Limb (tissue), 2 donors: ENCODE data around the gene SEMA6A.
"Not testable (repeated sequence)": the region's sequence is repeated elsewhere in the genome, so short reads cannot be mapped to it uniquely, and the experiment has no call there.

Experiments
- DNase-seq, 2 donors: peaks; one replicate each; pipeline ENCODE4 v3.0.0-alpha.2; 2016; ENCODE audit errors: extremely low spot score in 2 of 2

SEMA6A gene

DNA sequence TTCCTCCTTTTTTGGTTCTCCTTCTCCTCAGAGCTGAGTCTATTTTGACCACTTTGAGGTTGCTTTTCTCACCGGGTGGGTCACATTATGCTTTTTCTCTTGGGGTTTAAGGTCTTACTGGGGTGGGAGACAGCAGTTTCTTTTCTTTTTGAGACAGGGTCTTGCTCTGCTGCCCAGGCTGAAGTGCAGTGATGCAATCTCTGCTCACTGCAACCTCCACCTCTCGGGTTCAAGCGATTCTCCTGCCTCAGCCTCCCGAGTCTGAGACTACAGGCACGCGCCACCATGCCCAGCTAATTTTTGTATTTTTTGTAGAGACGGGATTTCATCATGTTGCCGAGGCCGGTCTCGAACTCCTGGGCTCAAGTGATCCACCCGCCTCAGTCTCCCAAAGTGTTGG, 51.4 kb downstream of the SEMA6A start:
- DNase-seq: not testable (repeated sequence)

DNA sequence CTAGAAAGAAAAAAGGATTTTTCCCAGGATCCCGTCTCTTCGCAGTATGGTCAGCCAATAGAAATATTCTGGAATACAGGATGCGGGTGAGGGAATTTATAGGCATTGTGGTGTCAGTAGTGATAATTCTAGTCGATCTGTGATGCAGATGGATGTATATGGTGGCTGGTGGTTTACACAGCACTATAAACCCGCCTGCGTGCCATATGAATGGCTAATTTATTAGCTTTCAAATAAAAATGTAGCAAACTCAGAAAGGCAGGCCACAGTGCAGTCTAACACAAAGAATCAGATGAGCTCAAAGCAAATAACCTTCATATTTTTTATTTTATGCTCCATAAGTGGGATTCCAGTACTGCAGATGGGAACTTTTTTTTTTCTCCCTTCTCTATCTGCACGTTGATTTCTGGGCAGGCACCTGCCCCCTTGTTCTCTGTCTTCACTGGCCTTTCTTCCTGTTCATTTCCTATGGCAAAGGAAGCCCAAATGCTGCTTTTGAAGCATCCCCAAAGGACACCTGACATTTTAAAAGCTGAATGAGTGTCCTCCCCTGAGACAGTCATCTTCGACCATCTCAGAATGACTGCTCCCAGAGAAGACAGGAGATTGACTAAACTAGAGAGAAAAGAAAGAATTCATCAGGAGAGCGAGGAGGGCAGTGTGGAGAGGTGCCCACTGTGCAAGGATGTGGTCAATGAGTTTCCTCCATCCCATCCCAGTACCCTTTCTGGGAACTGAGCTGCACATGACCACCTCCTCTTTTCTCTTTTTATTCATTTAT, 52.1 kb downstream of the SEMA6A start:
- no peak for DNase-seq

- DNase-seq: peak in 1 of 2 donors; percentile 49
These were observed 53.3 kb downstream of the SEMA6A start for GRCh38 chr5:116521173-116521872.

DNA sequence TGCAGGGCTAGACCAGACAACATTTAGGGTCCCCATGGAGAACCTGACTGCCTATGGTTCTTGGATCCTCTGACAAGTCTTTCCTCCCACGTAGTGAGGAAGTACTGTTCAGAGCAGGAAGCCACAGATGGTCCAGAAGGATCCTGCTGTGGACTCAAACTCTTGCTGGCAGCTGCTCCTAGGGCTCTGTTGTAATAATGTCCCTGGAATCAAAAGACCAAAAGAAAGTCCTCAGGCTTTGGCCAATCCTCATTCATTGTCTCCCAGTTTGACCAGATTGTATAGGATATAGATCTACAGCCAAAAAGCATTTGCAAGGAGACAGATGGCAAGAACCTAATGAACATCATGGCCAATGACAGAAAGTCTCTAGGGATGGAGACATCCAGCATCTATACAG, 53.9 kb downstream of the SEMA6A start:
- DNase-seq: no peak

- DNase-seq: no peak
These were observed 56.2 kb downstream of the SEMA6A start for GRCh38 chr5:116518423-116518822.

DNA sequence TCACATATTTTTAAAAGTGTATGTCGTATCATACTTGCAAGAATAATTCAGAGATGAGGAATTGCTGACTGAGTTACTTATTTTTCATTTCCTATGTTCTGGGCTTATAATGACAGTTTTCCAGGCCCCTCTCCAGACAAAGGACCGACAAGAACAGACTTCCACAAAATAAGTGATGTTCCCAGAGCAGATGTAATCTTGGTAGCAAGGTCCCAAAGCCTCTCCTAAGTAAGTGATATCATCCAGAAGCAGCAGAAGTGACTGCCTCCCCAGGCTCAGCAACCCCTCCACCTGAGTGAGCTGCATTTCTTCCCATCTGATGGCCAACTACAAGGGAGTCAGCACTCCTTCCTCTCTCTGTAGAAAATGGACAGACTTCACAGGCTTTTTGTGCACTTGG, 57.1 kb downstream of the SEMA6A start:
- no peak for DNase-seq

DNA sequence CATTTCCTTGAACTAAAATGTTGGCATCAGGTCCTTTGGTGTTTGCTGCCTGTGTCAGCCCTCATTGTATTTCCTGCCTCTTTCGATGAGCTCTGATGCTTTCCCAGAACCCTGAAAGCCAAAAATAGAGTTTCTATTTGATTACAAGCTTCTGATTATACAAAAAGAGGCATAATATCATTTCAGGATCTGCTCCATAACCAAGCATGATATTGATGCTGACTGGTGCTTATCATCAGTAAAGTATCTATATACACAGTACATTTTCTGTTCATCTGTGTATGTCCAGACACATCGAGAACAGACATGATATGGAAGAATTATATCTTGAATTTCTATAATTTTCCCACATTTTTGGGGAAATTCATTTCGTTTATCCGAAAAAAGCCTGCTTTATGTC, 58.6 kb downstream of the SEMA6A start:
- no peak for DNase-seq

DNA sequence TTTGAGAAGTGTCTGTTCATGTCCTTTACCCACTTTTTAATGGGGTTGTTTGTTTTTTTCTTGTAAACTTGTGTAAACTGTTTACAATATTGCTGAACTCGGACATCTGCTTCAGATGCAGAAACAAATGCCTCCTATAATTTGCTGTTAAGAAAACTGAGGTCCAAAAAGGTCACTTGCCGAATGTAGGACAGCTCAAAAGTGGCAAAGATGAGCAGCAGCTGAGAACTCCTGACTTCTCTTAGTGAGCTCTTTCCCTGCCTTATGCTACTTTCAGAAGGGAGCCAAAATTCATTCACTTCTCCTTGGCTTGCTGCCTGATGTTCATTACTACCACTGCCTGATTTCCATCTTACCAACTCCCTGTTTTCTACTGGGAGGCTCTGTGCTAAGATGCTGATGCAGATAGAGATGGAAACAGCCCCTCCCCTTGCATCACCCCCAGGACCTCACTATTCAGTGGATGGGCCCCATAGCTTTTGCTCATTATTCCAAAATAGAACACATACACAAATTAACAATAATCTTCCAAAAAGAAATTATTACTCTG, 60.1 kb downstream of the SEMA6A start:
- DNase-seq: no peak

- no peak for DNase-seq
These were observed 64.1 kb downstream of the SEMA6A start for GRCh38 chr5:116510517-116510916.

DNA sequence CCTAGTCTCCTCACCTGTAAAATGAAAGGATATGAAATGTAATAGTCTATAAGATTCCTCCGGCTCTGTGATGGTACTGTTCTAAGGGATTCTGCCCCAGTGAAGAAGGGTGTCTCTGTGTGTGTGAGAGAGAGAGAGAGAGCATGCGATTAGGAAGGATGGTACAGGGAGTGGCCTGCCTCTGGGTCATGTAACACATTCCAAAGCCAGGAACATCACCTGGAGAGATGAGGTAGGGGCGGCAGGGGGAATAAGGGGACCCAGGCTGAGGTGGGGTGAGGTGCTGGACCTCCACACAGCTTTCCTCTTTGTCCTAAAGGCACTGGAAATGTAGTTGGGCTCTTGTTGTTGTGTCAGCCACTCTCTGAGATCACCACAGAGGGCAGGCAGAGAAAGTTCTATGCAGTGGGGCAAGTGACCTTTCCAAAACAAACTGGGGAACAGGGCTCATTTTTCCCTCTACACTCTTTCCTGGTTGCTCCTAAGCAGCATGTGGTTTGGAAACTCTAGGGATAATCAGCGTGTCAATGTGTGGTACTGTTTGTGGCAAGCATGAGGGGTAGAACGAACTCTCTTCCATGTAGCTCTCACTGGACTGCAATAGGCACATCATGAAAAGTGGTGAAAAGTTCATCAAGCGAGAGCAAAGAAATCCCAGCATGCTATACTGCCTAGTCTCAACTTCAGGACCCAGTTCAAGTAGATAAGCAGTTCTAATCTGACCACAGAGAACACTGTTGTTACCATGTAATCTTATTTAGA, 65.0 kb downstream of the SEMA6A start:
- DNase-seq: no peak

DNA sequence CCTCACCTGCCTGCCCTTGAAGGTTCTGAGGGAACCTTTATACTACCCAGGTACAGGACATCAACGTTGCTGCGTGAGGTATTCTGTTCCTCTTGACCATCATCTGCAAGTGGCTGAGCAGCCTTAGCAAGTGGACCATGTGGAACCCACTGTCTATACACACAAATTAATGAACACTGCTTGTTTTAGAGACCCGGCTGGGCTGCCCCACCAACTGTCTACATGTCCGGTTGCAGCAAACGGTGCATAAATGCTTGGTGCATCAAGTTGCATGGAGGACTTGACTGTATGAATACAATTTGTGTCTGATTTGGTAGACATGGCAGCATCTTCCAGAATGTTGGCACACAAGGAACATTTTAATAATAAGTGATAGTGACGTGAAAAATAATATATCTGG, 65.8 kb downstream of the SEMA6A start:
- DNase-seq: no peak

GRCh38 chr5:116507941-116508655, 66.5 kb downstream of the SEMA6A start:
- DNase-seq: no peak

DNA sequence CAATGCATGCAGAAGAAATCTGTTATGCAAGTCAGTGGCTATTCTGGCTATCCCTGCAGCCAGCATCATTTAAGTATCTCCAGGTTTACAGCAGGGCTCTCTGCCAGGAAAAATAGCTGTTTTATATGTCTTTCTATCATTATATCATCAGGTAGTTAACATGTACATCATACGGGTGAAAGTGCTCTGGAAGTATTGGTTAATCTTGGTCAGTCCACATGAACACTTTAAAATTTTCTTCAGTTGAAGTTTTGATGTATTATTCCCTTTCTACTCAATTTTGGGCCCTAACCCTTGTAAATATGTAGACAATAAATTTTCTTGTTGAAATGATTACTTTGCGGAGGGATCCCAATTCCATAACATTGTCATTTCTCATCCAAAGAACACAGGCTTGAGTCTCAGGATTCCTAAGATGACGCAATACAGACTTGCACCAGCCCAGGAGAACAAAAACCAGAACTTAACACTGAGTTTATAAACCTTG, 67.5 kb downstream of the SEMA6A start:
- DNase-seq: peak in 1 of 2 donors; percentile 51

GRCh38 chr5:116506488-116506887, 68.1 kb downstream of the SEMA6A start:
- no peak for DNase-seq

GRCh38 chr5:116504593-116505166, 69.9 kb downstream of the SEMA6A start:
- DNase-seq: no peak

- DNase-seq: peak in 1 of 2 donors; percentile 52
These were observed 72.0 kb downstream of the SEMA6A start for GRCh38 chr5:116502616-116503015.

GRCh38 chr5:116502138-116502537, 72.5 kb downstream of the SEMA6A start:
- no peak for DNase-seq

DNA sequence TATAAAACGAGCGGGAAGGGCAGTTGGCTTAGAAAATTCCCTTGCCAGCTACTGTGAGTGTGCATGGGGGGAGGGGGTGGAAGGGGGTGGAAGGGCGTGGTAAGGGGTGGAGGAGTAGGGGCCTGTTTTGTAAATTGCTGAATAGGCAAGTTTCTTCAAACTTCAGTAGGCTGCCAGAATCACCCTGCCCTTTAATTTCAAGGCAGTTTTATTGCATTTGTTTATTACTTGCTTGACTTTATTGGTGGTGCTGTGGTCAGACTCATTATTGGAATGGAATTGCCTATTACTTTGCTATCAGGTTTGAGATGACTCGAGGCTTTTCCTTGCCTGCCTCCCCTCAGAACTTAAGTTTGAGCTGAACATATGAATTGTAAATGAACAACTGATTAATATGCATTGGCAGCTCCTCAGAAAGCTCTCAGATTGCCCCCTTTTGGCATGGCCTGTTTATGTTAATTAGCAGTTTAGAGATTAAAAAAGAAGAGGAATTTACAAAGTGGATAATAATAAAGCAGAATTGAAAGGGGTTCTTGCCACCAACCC, 76.0 kb downstream of the SEMA6A start:
- DNase-seq: peak in 1 of 2 donors; percentile 47

DNA sequence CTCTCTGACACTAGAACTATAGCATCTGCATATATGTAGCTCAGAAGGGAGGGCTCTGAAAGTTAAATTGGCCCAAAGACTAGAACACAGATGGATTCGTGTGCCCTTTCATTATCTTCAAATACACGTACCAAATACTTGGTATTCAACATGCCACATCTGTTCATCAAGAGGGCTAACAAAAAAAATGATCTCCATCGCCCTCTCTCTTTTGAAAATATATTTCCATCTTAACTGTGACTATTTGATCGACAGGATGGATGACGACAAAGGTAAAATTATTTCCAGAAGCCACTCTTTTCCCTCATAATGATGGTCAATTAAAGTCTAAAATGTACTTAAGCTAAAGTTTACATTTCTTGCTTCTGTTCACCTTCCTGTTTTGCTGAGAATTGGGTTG, 77.0 kb downstream of the SEMA6A start:
- no peak for DNase-seq

DNA sequence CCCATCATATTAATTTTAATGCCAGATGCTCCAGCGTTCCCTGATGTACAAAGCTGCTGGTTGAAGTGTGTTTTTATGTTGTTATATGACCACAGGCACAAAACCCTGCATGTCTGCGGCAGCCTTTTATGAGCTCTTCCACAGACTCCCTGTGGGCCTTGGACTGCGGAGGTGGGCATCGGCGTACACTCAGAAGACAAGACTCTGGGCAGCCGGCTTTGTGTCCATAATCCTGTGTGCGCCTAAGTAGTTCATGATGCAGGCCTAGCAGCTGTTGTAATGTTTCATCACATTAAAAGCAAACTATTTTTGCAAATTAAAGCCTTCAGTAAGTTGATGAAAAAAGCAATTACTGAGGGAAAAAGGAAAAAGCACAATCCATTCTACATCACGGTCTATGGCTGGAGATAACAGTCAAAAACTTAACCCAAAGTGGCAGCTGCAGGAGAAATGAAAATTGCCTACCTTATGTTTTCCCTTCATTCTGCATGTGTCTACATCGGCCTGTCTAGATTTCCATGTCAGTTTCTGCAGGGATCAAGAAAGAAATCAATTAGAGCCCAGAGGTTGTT, 78.8 kb downstream of the SEMA6A start:
- DNase-seq: no peak
